GM19455 (cell line): ENCODE results near the gene NPIPB9.
A peak's percentile ranks its signal among the peaks of the same experiment; 100 is the strongest.
"Not testable (repeated sequence)": the region's sequence is repeated elsewhere in the genome, so short reads cannot be mapped to it uniquely, and the experiment has no call there.

ENCODE experiments used
- ATAC-seq: cut with Tn5 transposase; IDR thresholded peaks from one replicate; pipeline ENCODE4 v1.9.1; 2021; ENCODE audit not compliant: unreplicated experiment

NPIPB9 gene

DNA sequence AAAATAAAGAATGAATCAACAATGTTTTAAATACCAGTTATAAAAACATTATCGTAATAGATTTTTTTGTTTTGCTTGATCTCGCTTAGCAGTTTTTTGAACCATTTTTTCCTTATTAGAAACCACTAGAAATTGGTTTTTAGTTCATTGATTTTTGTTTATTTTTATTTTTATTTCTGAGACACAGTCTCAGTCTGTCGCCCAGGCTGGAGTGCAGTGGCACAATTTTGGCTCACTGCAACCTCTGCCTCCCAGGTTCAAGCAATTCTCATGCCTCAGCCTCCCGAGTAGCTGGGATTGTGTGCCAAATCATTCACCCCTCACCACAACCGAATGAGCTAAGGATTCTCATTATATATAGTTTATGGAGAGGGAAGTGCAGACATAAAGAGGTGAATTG, at the start of gene NPIPB9:
Gene NPIPB9, plus strand, starts transcription at position 301 of the 400 bp plus-strand sequence.
- ATAC-seq: not testable (repeated sequence)

DNA sequence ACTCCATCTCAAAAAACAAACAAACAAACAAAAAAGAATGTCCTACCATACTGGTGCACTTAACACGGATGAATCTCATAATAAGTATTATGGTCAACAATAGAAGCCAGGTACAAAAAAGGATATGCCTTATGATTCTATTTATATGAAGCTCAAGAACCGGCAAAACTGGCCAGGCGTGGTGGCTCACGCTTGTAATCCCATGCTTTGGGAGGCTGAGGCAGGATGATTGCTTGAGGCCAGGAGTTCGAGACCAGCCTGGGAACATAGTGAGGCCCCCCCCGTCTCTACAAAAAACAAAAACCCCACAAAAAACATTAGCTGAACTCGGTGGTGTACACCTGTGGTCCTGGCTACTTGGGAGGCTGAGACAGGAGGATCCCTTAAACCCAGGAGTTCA, 47.3 kb upstream of the NPIPB9 start:
- ATAC-seq: not testable (repeated sequence)

- peak; percentile 92 for ATAC-seq
Measured at GRCh38 chr16:28711220-28712083, 40.1 kb upstream of the NPIPB9 start, which contains the start of gene EIF3C. Gene EIF3C (plus strand): TSS chr16:28711464. CDS start chr16:28711687, 223 bp downstream.

GRCh38 chr16:28722852-28723650, 28.5 kb upstream of the NPIPB9 start:
- ATAC-seq: not testable (repeated sequence)

DNA sequence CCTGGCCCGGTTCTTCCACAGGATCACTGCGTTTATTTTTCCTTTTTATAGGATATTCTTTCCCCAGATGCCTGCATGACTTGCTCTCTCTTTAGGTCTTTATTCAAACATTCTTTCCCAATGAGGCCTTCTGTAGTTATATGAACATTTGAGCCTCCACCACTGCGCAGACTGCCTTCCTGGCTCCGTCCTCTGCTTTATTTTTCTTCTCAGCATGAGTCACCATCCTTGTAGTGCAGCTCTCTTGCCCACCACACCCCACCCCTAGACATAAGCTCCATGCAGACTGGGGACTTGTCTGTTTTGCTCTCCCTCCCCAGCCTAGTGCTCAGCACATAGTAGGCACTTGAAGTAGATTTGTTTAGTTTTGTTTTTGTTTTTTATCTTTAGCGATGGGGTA, 20.3 kb upstream of the NPIPB9 start:
- not testable (repeated sequence) for ATAC-seq

- ATAC-seq: not testable (repeated sequence)
Measured at GRCh38 chr16:28732455-28733124, 19.0 kb upstream of the NPIPB9 start.

DNA sequence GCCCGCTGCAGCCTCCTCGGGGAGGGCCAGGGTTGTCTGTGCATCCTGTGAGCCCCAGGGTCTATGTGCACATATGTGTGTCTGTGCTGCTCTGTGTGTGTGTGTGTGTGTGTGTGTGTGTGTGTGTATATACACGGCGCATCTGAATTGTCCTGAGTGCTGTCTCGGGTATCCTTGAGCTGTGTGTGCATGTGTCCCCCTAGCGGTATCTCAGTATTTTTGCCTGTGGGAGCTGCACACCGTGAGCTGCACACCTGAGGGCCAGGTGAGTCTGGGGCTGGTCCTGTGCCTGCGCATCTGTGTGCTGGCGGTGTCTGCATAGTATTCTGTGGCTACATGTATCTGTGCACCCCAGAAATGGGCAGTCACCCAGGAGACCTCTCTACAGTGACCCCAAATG, 11.8 kb upstream of the NPIPB9 start:
- ATAC-seq: not testable (repeated sequence)

- not testable (repeated sequence) for ATAC-seq
Measured at GRCh38 chr16:28740631-28741030, 11.0 kb upstream of the NPIPB9 start.

- ATAC-seq: not testable (repeated sequence)
Measured at GRCh38 chr16:28741295-28741694, 10.3 kb upstream of the NPIPB9 start.

GRCh38 chr16:28746618-28747350, 4.8 kb upstream of the NPIPB9 start:
- ATAC-seq: not testable (repeated sequence)

DNA sequence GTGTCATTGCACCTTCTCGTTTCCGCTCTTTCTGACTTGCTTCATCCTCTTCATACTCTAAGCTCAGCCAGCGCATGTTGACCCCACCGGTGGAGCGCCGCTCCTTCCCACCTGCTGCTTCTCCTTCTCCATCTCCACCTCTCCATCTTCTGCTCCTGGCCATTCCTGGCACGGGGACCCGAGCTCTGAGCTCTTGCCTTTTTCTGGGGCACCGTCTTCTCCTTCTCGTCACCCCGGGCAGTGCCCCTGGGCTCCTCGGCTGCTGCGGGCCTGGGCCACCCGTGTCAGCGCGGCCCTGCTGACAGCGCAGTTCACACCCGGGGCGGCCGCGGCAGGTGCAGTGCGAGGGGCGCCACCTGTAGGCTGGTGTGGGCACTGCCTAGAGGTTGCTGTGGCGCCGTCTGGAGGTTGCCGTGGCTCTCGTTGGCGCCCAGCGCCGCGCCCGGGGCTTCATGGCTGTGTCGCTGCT, 1.6 kb upstream of the NPIPB9 start:
- ATAC-seq: peak; percentile 91

- ATAC-seq: peak; percentile 47
Measured at GRCh38 chr16:28750469-28751067, 1.0 kb upstream of the NPIPB9 start.

DNA sequence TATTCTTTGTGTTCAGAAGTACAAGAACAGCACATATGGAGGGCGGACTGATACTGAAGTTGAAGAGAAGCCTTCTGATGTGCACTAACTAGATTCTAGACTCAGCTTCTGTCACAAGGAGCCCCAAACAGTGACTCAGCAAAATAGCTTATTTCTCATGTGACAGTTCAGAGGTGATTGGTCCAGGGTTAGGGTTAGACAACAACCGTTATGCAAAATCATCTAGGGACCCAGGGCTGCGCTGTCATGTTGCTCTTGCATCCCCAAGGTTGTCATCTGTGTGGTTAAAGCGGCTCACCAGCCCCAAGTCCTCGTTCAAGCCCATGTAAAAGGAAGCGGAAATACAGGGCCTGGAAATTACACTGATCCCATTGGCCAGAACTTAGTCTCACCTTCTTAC, 30.1 kb downstream of the NPIPB9 start:
- ATAC-seq: not testable (repeated sequence)

- not testable (repeated sequence) for ATAC-seq
Measured at GRCh38 chr16:28782357-28782756, 30.8 kb downstream of the NPIPB9 start.

- ATAC-seq: peak; percentile 84
Measured at GRCh38 chr16:28802235-28803019, 50.8 kb downstream of the NPIPB9 start.

GRCh38 chr16:28807445-28808120, 56.0 kb downstream of the NPIPB9 start:
- ATAC-seq: not testable (repeated sequence)

DNA sequence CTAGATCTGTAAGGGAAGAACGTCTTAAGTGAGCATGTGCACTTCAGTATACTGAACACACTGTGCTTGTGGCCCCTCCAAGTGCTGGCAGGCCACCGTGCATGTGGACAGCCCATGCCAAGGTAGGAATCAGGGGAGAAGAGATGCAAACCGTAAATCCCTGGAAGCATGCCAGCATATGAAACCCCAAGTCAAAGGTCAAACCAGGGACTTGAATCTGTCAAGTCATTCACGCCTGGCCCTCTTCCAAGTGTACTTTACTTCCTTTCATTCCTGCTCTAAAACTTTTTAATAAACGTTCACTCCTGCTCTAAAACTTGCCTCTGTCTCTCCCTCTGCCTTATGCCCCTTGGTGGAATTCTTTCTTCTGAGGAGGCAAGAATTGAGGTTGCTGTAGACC, 68.4 kb downstream of the NPIPB9 start:
- ATAC-seq: no peak

DNA sequence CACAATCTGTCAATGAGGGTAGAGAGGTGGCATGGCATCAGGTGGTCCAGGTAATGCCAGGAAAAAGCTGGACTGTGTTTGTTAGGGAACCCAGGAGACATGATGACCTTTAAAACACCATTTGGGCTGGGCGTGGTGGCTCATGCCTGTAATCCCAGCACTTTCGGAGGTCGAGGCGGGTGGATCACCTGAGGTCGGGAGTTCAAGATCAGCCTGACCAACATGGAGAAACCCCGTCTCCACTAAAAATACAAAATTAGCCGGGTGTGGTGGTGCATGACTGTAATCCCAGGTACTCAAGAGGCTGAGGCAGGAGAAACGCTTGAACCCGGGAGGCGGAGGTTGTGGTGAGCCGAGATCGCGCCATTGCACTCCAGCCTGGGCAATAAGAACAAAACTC, 69.0 kb downstream of the NPIPB9 start:
- not testable (repeated sequence) for ATAC-seq
